Calu3 (cell line): Measurements from ENCODE around the gene CORO1C. TPM values are rescaled to one million over a fixed set of nuclear protein-coding genes. Genes with fewer than 3 reads are reported as not detected.
A peak's percentile ranks its signal among the peaks of the same experiment; 100 is the strongest.
"Not testable (repeated sequence)": the region's sequence is repeated elsewhere in the genome, so short reads cannot be mapped to it uniquely, and the experiment has no call there.

Experiments
- BruUV-seq: library from RNA; stranded (reverse); fragments of 400-500 nt; replicated peaks from 2 replicates; lab custom pipeline; 2021; lab: Mats Ljungman, UMichigan
- CTCF ChIA-PET: fragments of 300-600 bp; sonication (Branson Sonifier 250); formaldehyde crosslinking; loops from one replicate; lab custom pipeline; 2022; ENCODE audit warnings: antibody characterized with exemption; lab: Charles Lee
- DNase-seq: peaks from one replicate; pipeline ENCODE4 v3.0.0; 2022
- H3K27ac Mint-ChIP-seq: one replicate; pipeline ENCODE4 v1.8.0; 2022; ENCODE audit warnings: mixed read lengths; ENCODE audit not compliant: unreplicated experiment
- H3K27me3 Mint-ChIP-seq: one replicate; pipeline ENCODE4 v1.8.0; 2022; ENCODE audit warnings: mixed read lengths; ENCODE audit not compliant: unreplicated experiment
- H3K36me3 Mint-ChIP-seq: one replicate; pipeline ENCODE4 v1.8.0; 2022; ENCODE audit warnings: mild to moderate bottlenecking, moderate library complexity, mixed read lengths; ENCODE audit not compliant: insufficient read depth, unreplicated experiment
- H3K4me1 Mint-ChIP-seq: one replicate; pipeline ENCODE4 v1.8.0; 2022; ENCODE audit warnings: mild to moderate bottlenecking, low read depth, mixed read lengths; ENCODE audit not compliant: unreplicated experiment
- H3K4me3 Mint-ChIP-seq: one replicate; pipeline ENCODE4 v1.8.0; 2022; ENCODE audit warnings: mild to moderate bottlenecking, low read depth, moderate library complexity, mixed read lengths; ENCODE audit not compliant: unreplicated experiment
- H3K9me3 Mint-ChIP-seq: one replicate; pipeline ENCODE4 v1.8.0; 2022; ENCODE audit warnings: low read depth, mixed read lengths; ENCODE audit not compliant: unreplicated experiment
- intact Hi-C: fragments of 100-400 bp; cut with micrococcal nuclease; formaldehyde crosslinking; loops from one replicate; pipeline ENCODE4 v1.10.0; 2022; ENCODE audit not compliant: unreplicated experiment
- total RNA-seq: library from RNA; stranded (reverse); gene quantifications from 2 replicates; pipeline ENCODE4 v1.2.3, GENCODE V29; 2022
- TF ChIP-seq, protein P1 (sequence below): fragments of 200-600 bp; IDR thresholded peaks from one replicate; pipeline ENCODE4 v1.8.0; 2022; ENCODE audit warnings: antibody characterized with exemption; ENCODE audit not compliant: unreplicated experiment

Gene CORO1C
- total RNA-seq, 1 experiment from 2014 or later, result 252 TPM

DNA sequence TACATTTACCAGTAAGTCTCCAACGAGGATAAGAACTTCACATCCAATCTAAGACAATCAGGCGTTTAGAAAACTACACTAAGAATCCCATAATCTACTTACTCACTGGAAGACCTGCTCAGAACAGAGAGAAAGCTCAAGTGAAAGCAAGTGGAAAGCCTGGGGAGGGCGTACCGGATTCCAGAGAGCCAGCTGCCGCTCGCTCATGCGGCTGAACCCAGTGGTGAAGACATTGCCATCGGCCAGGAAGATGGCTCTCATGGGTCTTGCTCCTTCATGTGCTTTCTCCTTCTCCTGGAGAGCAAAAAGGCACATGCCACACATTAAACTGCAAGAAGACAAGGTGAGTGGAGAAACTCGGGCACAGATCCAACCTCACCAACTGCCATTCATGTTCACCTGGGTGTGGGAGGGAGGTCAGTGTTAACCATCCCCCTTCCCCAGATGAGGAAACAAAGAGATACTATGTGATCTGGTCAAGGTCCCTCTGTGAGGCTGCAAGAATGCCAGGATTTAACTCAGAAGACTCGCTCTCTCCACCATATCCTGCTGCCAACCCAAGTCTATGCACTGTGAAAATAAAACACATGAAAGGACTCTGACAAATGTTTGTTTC, 74.1 kb downstream of the CORO1C start:
- TF ChIP-seq, protein P1, sequence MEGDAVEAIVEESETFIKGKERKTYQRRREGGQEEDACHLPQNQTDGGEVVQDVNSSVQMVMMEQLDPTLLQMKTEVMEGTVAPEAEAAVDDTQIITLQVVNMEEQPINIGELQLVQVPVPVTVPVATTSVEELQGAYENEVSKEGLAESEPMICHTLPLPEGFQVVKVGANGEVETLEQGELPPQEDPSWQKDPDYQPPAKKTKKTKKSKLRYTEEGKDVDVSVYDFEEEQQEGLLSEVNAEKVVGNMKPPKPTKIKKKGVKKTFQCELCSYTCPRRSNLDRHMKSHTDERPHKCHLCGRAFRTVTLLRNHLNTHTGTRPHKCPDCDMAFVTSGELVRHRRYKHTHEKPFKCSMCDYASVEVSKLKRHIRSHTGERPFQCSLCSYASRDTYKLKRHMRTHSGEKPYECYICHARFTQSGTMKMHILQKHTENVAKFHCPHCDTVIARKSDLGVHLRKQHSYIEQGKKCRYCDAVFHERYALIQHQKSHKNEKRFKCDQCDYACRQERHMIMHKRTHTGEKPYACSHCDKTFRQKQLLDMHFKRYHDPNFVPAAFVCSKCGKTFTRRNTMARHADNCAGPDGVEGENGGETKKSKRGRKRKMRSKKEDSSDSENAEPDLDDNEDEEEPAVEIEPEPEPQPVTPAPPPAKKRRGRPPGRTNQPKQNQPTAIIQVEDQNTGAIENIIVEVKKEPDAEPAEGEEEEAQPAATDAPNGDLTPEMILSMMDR, result no peak
- Mint-ChIP-seq H3K9me3 (no peaks in the 10 kb centered on the region), H3K27me3 (no peaks in the 10 kb centered on the region), H3K4me3 (no peak overlapping the region), H3K36me3 (peaks cover 37% of the 10 kb centered on the region), H3K27ac (peak overlapping the region; percentile 50), H3K4me1 (peaks cover 18% of the 10 kb centered on the region)
- DNase-seq, result no peak
- BruUV-seq, result no TSS peak
- intact Hi-C loops, result no loop called here
- CTCF ChIA-PET, result no interaction called here

GRCh38 chr12:108656247-108656646, 75.1 kb downstream of the CORO1C start:
- CTCF ChIA-PET, result interaction anchor here (0.6 kb wide), 1 partner anchor 15 kb away, joined by 4 read pairs; no protein-coding TSS in a partner anchor
- H3K27me3 Mint-ChIP-seq, H3K4me3 Mint-ChIP-seq, BruUV-seq, H3K27ac Mint-ChIP-seq, intact Hi-C loops, H3K9me3 Mint-ChIP-seq, DNase-seq: not testable (repeated sequence)
- H3K4me1 Mint-ChIP-seq, result peaks cover 18% of the 10 kb centered on the region
- peaks cover 45% of the 10 kb centered on the region for H3K36me3 Mint-ChIP-seq

GRCh38 chr12:108655812-108656175, 75.5 kb downstream of the CORO1C start:
- intact Hi-C loops, H3K27ac Mint-ChIP-seq, H3K9me3 Mint-ChIP-seq, BruUV-seq, H3K4me3 Mint-ChIP-seq, H3K27me3 Mint-ChIP-seq, DNase-seq: not testable (repeated sequence)
- Mint-ChIP-seq H3K4me1 (peaks cover 18% of the 10 kb centered on the region), H3K36me3 (peaks cover 50% of the 10 kb centered on the region)
- CTCF ChIA-PET, result interaction anchor here (0.6 kb wide), 1 partner anchor 15 kb away, joined by 4 read pairs; no protein-coding TSS in a partner anchor

DNA sequence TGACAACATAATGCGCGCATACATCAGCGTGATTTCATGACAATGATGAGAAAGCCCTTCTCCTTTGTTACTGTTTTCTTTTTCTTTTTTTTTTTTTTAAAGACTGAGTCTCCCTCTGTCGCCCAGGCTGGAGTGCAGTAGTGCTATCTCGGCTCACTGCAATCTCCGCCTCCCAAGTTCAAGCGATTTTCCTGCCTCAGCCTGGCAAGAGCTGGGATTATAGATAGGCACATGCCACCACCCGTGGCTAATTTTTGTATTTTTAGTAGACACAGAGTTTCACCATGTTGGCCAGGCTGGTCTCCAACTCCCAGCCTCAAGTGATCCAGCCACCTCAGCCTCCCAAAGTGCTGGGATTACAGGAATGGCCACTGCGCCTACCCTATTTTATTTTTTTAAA, 76.7 kb downstream of the CORO1C start:
- H3K4me3 Mint-ChIP-seq, intact Hi-C loops, DNase-seq, H3K27ac Mint-ChIP-seq, H3K27me3 Mint-ChIP-seq, BruUV-seq, H3K9me3 Mint-ChIP-seq: not testable (repeated sequence)
- CTCF ChIA-PET, result interaction anchor here (0.7 kb wide), 1 partner anchor 178 kb away, joined by 6 read pairs; no protein-coding TSS in a partner anchor
- Mint-ChIP-seq H3K36me3 (peaks cover 57% of the 10 kb centered on the region), H3K4me1 (peaks cover 18% of the 10 kb centered on the region)

DNA sequence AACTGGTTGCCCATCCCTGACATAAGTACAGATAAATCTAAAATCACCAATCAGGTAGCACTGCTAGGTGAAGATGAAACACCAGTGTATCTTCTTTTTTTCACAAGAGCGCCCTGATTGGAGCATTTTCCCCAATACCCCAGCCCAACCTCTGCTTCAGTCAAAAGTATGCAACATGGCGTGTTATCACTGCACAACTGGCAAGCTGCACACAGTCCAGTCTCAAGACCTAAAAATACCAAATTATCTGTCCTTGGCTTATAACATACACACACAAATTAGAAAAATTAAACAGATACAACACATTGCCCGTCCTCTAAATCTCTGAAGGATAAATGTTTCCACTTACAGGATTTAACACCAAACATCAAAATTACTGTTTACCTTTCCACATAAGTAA, 77.4 kb downstream of the CORO1C start:
- CTCF ChIA-PET, result no interaction called here
- no TSS peak for BruUV-seq
- DNase-seq, result no peak
- no peaks in the 10 kb centered on the region for H3K27me3 Mint-ChIP-seq
- TF ChIP-seq, protein P1, result no peak
- no peak overlapping the region for H3K27ac Mint-ChIP-seq
- no peaks in the 10 kb centered on the region for H3K9me3 Mint-ChIP-seq
- H3K4me3 Mint-ChIP-seq, result no peak overlapping the region
- H3K4me1 Mint-ChIP-seq, result peaks cover 16% of the 10 kb centered on the region
- H3K36me3 Mint-ChIP-seq, result peaks cover 62% of the 10 kb centered on the region
- intact Hi-C loops, result no loop called here

GRCh38 chr12:108653082-108653516, 78.2 kb downstream of the CORO1C start:
- TF ChIP-seq, protein P1, result no peak
- Mint-ChIP-seq H3K27ac (no peak overlapping the region), H3K36me3 (peaks cover 58% of the 10 kb centered on the region), H3K4me3 (no peak overlapping the region), H3K9me3 (no peaks in the 10 kb centered on the region), H3K4me1 (peaks cover 10% of the 10 kb centered on the region), H3K27me3 (no peaks in the 10 kb centered on the region)
- BruUV-seq, result no TSS peak
- DNase-seq, result no peak
- CTCF ChIA-PET, result no interaction called here
- intact Hi-C loops, result no loop called here
